ENCODE measurements around the gene CDHR3. TPM values are rescaled to one million over a fixed set of nuclear protein-coding genes. Genes with fewer than 3 reads are reported as not detected.
A peak's percentile ranks its signal among the peaks of the same experiment; 100 is the strongest.

The CDHR3 gene
- total RNA-seq, 2 experiments from 2014 or later: 5.1 to 6.7 TPM

- no peaks in the 10 kb centered on the region for H3K9me3 Mint-ChIP-seq
- POLR2A ChIA-PET: no interaction called here
- H3K27me3 Mint-ChIP-seq: no peaks in the 10 kb centered on the region
- no peak overlapping the region for H3K4me3 Mint-ChIP-seq
- DNase-seq: no peak
- no peak overlapping the region for H3K27ac Mint-ChIP-seq
- H3K4me1 Mint-ChIP-seq: peaks cover 36% of the 10 kb centered on the region
- ATAC-seq (ENCODE audit: low read depth): no peak
- H3K36me3 Mint-ChIP-seq: no peaks in the 10 kb centered on the region
Observed at GRCh38 chr7:106065575-106066500, 102.8 kb downstream of the CDHR3 start.

- no peak overlapping the region for H3K4me3 Mint-ChIP-seq
- DNase-seq (no peak), ATAC-seq (ENCODE audit: low read depth) (no peak)
- H3K27ac Mint-ChIP-seq: no peak overlapping the region
- no peaks in the 10 kb centered on the region for H3K27me3 Mint-ChIP-seq
- H3K4me1 Mint-ChIP-seq: peaks cover 45% of the 10 kb centered on the region
- POLR2A ChIA-PET: no interaction called here
- no peaks in the 10 kb centered on the region for H3K9me3 Mint-ChIP-seq
- H3K36me3 Mint-ChIP-seq: no peaks in the 10 kb centered on the region
Observed at GRCh38 chr7:106067678-106068077, 104.6 kb downstream of the CDHR3 start.

- no peak overlapping the region for H3K27ac Mint-ChIP-seq
- peaks cover 42% of the 10 kb centered on the region for H3K4me1 Mint-ChIP-seq
- H3K27me3 Mint-ChIP-seq: no peaks in the 10 kb centered on the region
- H3K4me3 Mint-ChIP-seq: no peak overlapping the region
- no peak for DNase-seq
- no peaks in the 10 kb centered on the region for H3K36me3 Mint-ChIP-seq
- ATAC-seq (ENCODE audit: low read depth): no peak
- no peaks in the 10 kb centered on the region for H3K9me3 Mint-ChIP-seq
- POLR2A ChIA-PET: interaction anchor here (0.6 to 0.7 kb wide), 2 partner anchors 260 to 558 kb away, joined by 4 to 5 read pairs; no protein-coding TSS in a partner anchor
Observed at GRCh38 chr7:106068538-106068961, 105.5 kb downstream of the CDHR3 start.

GRCh38 chr7:106068986-106069385 is 105.9 kb downstream of the CDHR3 start:
- H3K27me3 Mint-ChIP-seq: no peaks in the 10 kb centered on the region
- DNase-seq (no peak), ATAC-seq (ENCODE audit: low read depth) (no peak)
- POLR2A ChIA-PET: interaction anchor here (0.7 kb wide), 1 partner anchor 260 kb away, joined by 5 read pairs; no protein-coding TSS in a partner anchor
- H3K9me3 Mint-ChIP-seq: no peaks in the 10 kb centered on the region
- H3K27ac Mint-ChIP-seq: peak overlapping the region; percentile 59
- no peaks in the 10 kb centered on the region for H3K36me3 Mint-ChIP-seq
- peaks cover 41% of the 10 kb centered on the region for H3K4me1 Mint-ChIP-seq
- no peak overlapping the region for H3K4me3 Mint-ChIP-seq

- Mint-ChIP-seq H3K27ac (peak overlapping the region; percentile 59), H3K4me1 (peaks cover 42% of the 10 kb centered on the region), H3K36me3 (no peaks in the 10 kb centered on the region), H3K4me3 (no peak overlapping the region), H3K27me3 (no peaks in the 10 kb centered on the region), H3K9me3 (no peaks in the 10 kb centered on the region)
- DNase-seq (no peak), ATAC-seq (ENCODE audit: low read depth) (no peak)
- POLR2A ChIA-PET: interaction anchor here (6.0 kb wide), 1 partner anchor 42 kb away, joined by 98 read pairs; the partner anchor contains the start of gene SYPL1
Observed at GRCh38 chr7:106069471-106070200, 106.6 kb downstream of the CDHR3 start.

GRCh38 chr7:106070201-106070551 is 107.1 kb downstream of the CDHR3 start:
- H3K27ac Mint-ChIP-seq: no peak overlapping the region
- H3K4me3 Mint-ChIP-seq: no peak overlapping the region
- POLR2A ChIA-PET: interaction anchor here (6.0 kb wide), 1 partner anchor 41 kb away, joined by 98 read pairs; the partner anchor contains the start of gene SYPL1
- no peaks in the 10 kb centered on the region for H3K27me3 Mint-ChIP-seq
- H3K4me1 Mint-ChIP-seq: peaks cover 42% of the 10 kb centered on the region
- ATAC-seq (ENCODE audit: low read depth) (no peak), DNase-seq (no peak)
- no peaks in the 10 kb centered on the region for H3K36me3 Mint-ChIP-seq
- no peaks in the 10 kb centered on the region for H3K9me3 Mint-ChIP-seq

GRCh38 chr7:106070567-106071254 is 107.6 kb downstream of the CDHR3 start:
- ATAC-seq (ENCODE audit: low read depth) (no peak), DNase-seq (no peak)
- H3K4me1 Mint-ChIP-seq: peaks cover 42% of the 10 kb centered on the region
- peak overlapping the region; percentile 98 for H3K27ac Mint-ChIP-seq
- H3K36me3 Mint-ChIP-seq: no peaks in the 10 kb centered on the region
- no peaks in the 10 kb centered on the region for H3K9me3 Mint-ChIP-seq
- H3K27me3 Mint-ChIP-seq: no peaks in the 10 kb centered on the region
- POLR2A ChIA-PET: interaction anchor here (0.8 to 6.0 kb wide), 9 partner anchors 12 to 590 kb away, joined by 3 to 98 read pairs (median 4); partner anchors contain the start of genes NAMPT and SYPL1
- H3K4me3 Mint-ChIP-seq: peak overlapping the region; percentile 85

GRCh38 chr7:106071356-106071998 is 108.4 kb downstream of the CDHR3 start:
- POLR2A ChIA-PET: interaction anchor here (0.8 to 6.0 kb wide), 12 partner anchors 9 to 1097 kb away, joined by 3 to 98 read pairs (median 4); partner anchors contain the start of genes HBP1, NAMPT and SYPL1
- H3K4me1 Mint-ChIP-seq: peaks cover 45% of the 10 kb centered on the region
- H3K27ac Mint-ChIP-seq: peak overlapping the region; percentile 98
- no peaks in the 10 kb centered on the region for H3K27me3 Mint-ChIP-seq
- DNase-seq (peak; percentile 73), ATAC-seq (ENCODE audit: low read depth) (peak; percentile 98)
- no peaks in the 10 kb centered on the region for H3K36me3 Mint-ChIP-seq
- peak overlapping the region; percentile 85 for H3K4me3 Mint-ChIP-seq
- no peaks in the 10 kb centered on the region for H3K9me3 Mint-ChIP-seq

GRCh38 chr7:106071999-106072714 is 109.1 kb downstream of the CDHR3 start:
- DNase-seq (no peak), ATAC-seq (ENCODE audit: low read depth) (peak; percentile 9)
- H3K27me3 Mint-ChIP-seq: no peaks in the 10 kb centered on the region
- peak overlapping the region; percentile 98 for H3K27ac Mint-ChIP-seq
- no peaks in the 10 kb centered on the region for H3K36me3 Mint-ChIP-seq
- POLR2A ChIA-PET: interaction anchor here (1.1 to 6.0 kb wide), 11 partner anchors 8 to 1096 kb away, joined by 3 to 98 read pairs (median 4); partner anchors contain the start of genes HBP1, NAMPT and SYPL1
- peak overlapping the region; percentile 85 for H3K4me3 Mint-ChIP-seq
- no peaks in the 10 kb centered on the region for H3K9me3 Mint-ChIP-seq
- peaks cover 48% of the 10 kb centered on the region for H3K4me1 Mint-ChIP-seq

- Mint-ChIP-seq H3K27me3 (no peaks in the 10 kb centered on the region), H3K4me3 (peak overlapping the region; percentile 9)
Observed at GRCh38 chr7:106072715-106073091, 109.6 kb downstream of the CDHR3 start.

GRCh38 chr7:106073701-106074100 is 110.6 kb downstream of the CDHR3 start:
- H3K4me3 Mint-ChIP-seq: no peak overlapping the region
- peaks cover 49% of the 10 kb centered on the region for H3K4me1 Mint-ChIP-seq
- POLR2A ChIA-PET: interaction anchor here (6.0 kb wide), 1 partner anchor 38 kb away, joined by 98 read pairs; the partner anchor contains the start of gene SYPL1
- ATAC-seq (ENCODE audit: low read depth): no peak
- no peak for DNase-seq
- H3K9me3 Mint-ChIP-seq: no peaks in the 10 kb centered on the region
- H3K27ac Mint-ChIP-seq: no peak overlapping the region
- H3K36me3 Mint-ChIP-seq: no peaks in the 10 kb centered on the region
- H3K27me3 Mint-ChIP-seq: no peaks in the 10 kb centered on the region

More at GRCh38 chr7:106072715-106073091, 109.6 kb downstream of the CDHR3 start:
- H3K4me1 Mint-ChIP-seq: peaks cover 52% of the 10 kb centered on the region
- no peaks in the 10 kb centered on the region for H3K9me3 Mint-ChIP-seq
- no peak for DNase-seq
- H3K36me3 Mint-ChIP-seq: no peaks in the 10 kb centered on the region
- ATAC-seq (ENCODE audit: low read depth): no peak
- peak overlapping the region; percentile 98 for H3K27ac Mint-ChIP-seq
- POLR2A ChIA-PET: interaction anchor here (1.2 to 6.0 kb wide), 3 partner anchors 8 to 39 kb away, joined by 4 to 98 read pairs (median 9); partner anchors contain the start of gene SYPL1

GRCh38 chr7:106074257-106074656 is 111.2 kb downstream of the CDHR3 start:
- H3K4me1 Mint-ChIP-seq: peaks cover 47% of the 10 kb centered on the region
- peak overlapping the region; percentile 5 for H3K27ac Mint-ChIP-seq

More at GRCh38 chr7:106074257-106074656, 111.2 kb downstream of the CDHR3 start:
- Mint-ChIP-seq H3K4me3 (no peak overlapping the region), H3K27me3 (no peaks in the 10 kb centered on the region), H3K36me3 (peaks cover 2% of the 10 kb centered on the region), H3K9me3 (no peaks in the 10 kb centered on the region)
- DNase-seq: no peak
- ATAC-seq (ENCODE audit: low read depth): no peak
- POLR2A ChIA-PET: interaction anchor here (6.0 kb wide), 1 partner anchor 37 kb away, joined by 98 read pairs; the partner anchor contains the start of gene SYPL1
